Left colon (tissue), 2 donors: ENCODE measurements around the gene B4GALT7. TPM values are rescaled to one million over a fixed set of nuclear protein-coding genes. Genes with fewer than 3 reads are reported as not detected.
"Not testable (repeated sequence)": the region's sequence is repeated elsewhere in the genome, so short reads cannot be mapped to it uniquely, and the experiment has no call there.

ENCODE experiments used
- ATAC-seq: fragments of 200-7000 bp; cut with Tn5 transposase; one replicate; pipeline ENCODE4 v1.9.1; 2020; ENCODE audit warnings: mild to moderate bottlenecking, moderate library complexity
- DNase-seq, 2 donors: peaks; one replicate each; pipeline ENCODE4 v3.0.0-alpha.2; 2020
- intact Hi-C, 2 donors: fragments of 100-400 bp; cut with DNase I in 1 of 2; cut with micrococcal nuclease in 1 of 2; formaldehyde crosslinking; loops; one replicate each; pipeline versions ENCODE4 v1.11.2 to v1.14.0; 2022; cut with DNase I, micrococcal nuclease
- total RNA-seq, 2 donors: library from RNA; stranded (reverse); fragmentation: NEBNext Ultra II Directional; extraction: Animal tissue kit (Norgen Biotek cat#: 25700); gene quantifications; one replicate each; pipeline ENCODE4 v1.2.1, GENCODE V29; 2021
- donor health status: DM: no; HTN: no; CAD: no.
- donor health status: DM: yes; HTN: yes; CAD: no.

B4GALT7 gene
- total RNA-seq, 2 donors from 2014 or later, result 17.5 to 21.9 TPM

- DNase-seq, ATAC-seq, intact Hi-C loops: not testable (repeated sequence)
Measured at GRCh38 chr5:177658542-177658941, 58.6 kb downstream of the B4GALT7 start.

Other genes with a start within 250 kb of the B4GALT7 start
- gene LMAN2, start 248.5 kb upstream of the B4GALT7 start, total RNA-seq, result 100 to 1,000 TPM; 139 to 141 TPM
- gene RGS14, start 242.2 kb upstream of the B4GALT7 start, total RNA-seq, result 10 to 100 TPM in 1 of 2 donors, 1 to 10 TPM in 1; 5.6 to 12.0 TPM
- not detected for gene SLC34A1, start 215.7 kb upstream of the B4GALT7 start, total RNA-seq
- gene PFN3, start 199.5 kb upstream of the B4GALT7 start, total RNA-seq, result not detected
- gene F12, start 190.6 kb upstream of the B4GALT7 start, total RNA-seq, result 10 to 100 TPM in 1 of 2 donors, 1 to 10 TPM in 1; 9.0 to 11.3 TPM
- gene GRK6, start 173.5 kb upstream of the B4GALT7 start, total RNA-seq, result 10 to 100 TPM; 34.6 to 43.5 TPM
- 1 to 10 TPM; 1.6 to 2.2 TPM for gene PRR7, start 153.3 kb upstream of the B4GALT7 start, total RNA-seq
- 10 to 100 TPM; 11.8 to 18.8 TPM for gene DBN1, start 126.5 kb upstream of the B4GALT7 start, total RNA-seq
- 10 to 100 TPM; 12.1 to 56.5 TPM for gene PDLIM7, start 102.5 kb upstream of the B4GALT7 start, total RNA-seq
- 1 to 10 TPM; 4.1 to 8.9 TPM for gene DOK3, start 90.3 kb upstream of the B4GALT7 start, total RNA-seq
- 10 to 100 TPM; 74.3 to 79.9 TPM for gene DDX41, start 83.2 kb upstream of the B4GALT7 start, total RNA-seq
- 10 to 100 TPM; 52.1 to 56.1 TPM for gene FAM193B, start 45.6 kb upstream of the B4GALT7 start, total RNA-seq
- gene TMED9, start 7.9 kb upstream of the B4GALT7 start, total RNA-seq, result 100 to 1,000 TPM; 160 to 204 TPM
- gene FAM153A, start 182.8 kb downstream of the B4GALT7 start, total RNA-seq, result 1 to 10 TPM in 1 of 2 donors, not detected in 1; 8.5 TPM